HG03045 (cell line): ENCODE data around the gene PIK3AP1.
A peak's percentile ranks its signal among the peaks of the same experiment; 100 is the strongest.
"Not testable (repeated sequence)": the region's sequence is repeated elsewhere in the genome, so short reads cannot be mapped to it uniquely, and the experiment has no call there.

Source experiments
- ATAC-seq: cut with Tn5 transposase; IDR thresholded peaks from one replicate; pipeline ENCODE4 v1.9.1; 2021; ENCODE audit warnings: mild to moderate bottlenecking, moderate library complexity; ENCODE audit not compliant: unreplicated experiment

Gene PIK3AP1, protein sequence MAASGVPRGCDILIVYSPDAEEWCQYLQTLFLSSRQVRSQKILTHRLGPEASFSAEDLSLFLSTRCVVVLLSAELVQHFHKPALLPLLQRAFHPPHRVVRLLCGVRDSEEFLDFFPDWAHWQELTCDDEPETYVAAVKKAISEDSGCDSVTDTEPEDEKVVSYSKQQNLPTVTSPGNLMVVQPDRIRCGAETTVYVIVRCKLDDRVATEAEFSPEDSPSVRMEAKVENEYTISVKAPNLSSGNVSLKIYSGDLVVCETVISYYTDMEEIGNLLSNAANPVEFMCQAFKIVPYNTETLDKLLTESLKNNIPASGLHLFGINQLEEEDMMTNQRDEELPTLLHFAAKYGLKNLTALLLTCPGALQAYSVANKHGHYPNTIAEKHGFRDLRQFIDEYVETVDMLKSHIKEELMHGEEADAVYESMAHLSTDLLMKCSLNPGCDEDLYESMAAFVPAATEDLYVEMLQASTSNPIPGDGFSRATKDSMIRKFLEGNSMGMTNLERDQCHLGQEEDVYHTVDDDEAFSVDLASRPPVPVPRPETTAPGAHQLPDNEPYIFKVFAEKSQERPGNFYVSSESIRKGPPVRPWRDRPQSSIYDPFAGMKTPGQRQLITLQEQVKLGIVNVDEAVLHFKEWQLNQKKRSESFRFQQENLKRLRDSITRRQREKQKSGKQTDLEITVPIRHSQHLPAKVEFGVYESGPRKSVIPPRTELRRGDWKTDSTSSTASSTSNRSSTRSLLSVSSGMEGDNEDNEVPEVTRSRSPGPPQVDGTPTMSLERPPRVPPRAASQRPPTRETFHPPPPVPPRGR

DNA sequence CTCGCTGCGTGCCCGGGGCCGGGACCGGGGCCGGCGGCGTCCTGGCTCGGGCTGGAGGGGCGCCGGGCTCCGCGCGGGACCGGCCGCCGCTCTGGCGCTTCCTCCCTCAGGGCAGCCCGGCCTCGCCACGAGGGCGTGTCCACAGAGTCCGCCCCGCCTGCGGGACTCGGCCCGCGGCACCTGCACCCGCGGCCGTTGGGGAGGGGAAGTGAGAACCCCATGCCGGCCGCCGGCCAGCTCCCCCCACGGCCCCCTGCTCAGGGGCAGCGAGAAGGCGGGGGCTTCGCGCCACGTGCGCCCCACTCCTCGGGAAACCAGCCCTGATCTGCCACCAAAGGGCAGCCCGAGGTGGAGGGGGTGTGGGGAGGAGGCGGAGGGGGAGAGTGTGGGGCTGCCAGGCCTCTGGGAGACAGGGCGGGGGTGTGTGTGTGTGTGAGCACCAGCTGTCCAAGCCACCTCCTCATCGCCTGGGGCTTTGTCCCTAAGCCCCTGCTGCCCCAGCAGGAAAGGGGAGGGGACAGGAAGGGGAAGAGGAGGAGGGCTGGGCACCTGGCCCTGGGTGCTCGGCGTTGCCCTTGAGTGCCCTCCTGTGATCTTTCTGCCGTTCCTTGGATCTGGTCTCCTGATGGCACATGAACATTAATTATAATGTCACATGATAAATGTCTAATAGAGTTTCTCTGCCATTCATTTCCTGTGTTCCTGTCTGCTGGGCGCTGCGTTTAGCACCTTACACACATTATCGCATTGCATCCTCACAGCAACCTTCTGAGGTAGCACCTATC lies at the start of gene PIK3AP1:
Gene PIK3AP1 (minus strand): TSS at position 93 of the 785 bp plus-strand sequence. CDS start 120 bp downstream, outside the sequence.
- peak; percentile 63 for ATAC-seq

DNA sequence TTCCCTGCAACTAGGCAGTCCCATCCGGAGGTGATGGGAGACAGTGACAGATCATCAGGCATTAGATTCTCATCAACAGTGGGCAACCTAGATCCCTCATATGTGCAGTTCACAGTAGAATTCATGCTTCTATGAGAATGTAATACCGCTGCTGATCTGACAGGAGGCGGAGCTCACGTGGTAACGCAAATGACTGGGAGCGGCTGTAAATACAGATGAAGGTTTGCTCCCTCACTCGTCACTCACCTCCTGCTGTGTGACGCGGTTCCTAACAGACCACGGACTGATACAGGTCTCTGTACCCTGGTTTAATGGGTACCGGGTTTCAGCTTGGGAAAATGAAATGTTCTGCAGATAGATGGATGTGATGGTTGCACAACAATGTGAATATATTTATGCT lies 47.8 kb upstream of the PIK3AP1 start:
- no peak for ATAC-seq

DNA sequence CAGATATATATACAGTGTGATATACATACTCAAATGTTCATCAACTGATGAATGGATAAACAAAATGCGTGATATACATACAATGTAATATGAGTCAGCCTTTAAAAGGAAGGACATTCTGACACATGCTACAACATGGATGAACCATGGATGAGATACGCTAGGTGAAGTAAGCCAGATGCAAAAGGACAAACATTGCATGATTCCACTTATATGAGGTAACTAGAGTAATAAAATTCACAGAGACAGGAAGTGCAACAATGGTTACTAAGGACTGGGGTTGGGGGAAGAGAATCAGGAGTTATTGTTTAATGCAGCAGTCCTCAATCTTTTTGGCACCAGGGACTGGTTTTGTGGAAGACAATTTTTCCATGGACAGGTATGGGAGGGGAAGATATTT lies 47.3 kb upstream of the PIK3AP1 start:
- ATAC-seq, result no peak

DNA sequence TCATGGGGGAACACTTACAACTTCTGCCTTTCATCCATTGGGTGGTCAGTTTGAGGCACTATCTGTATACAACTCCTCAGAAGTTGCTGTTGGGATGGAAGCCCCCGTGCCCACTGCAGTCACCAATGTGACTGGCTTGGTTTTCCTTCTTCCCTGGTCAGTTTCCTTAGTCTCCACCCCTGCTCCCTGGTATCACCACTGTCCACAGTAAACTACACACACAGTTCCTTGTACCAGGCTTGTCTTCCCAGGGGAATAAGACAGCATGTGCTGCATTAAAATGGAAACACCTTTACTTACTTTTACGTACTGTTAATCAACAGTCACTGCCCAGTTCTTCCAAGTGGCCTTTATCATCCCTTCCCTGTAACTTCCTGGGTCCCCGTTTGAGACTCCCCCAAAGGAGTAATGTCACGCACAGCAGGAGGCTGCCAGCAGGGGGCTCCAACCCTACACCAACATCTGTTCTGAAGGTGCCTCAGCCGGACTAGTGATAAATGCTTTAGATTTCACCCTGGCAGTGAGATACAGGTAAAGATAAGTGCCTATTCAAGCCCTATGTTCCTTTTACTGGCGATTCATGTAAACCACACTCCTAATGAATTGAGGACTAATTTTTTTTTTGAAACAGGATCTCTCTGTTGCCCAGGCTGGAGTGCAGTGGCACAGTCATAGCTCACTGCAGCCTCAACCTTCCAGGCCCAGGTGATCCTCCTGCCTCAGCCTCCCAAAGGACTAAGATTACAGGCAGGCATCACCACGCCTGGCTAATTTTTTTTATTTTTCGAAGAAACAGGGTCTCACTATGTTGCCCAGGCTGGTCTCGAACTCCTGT lies 45.3 kb upstream of the PIK3AP1 start:
- peak; percentile 50 for ATAC-seq

DNA sequence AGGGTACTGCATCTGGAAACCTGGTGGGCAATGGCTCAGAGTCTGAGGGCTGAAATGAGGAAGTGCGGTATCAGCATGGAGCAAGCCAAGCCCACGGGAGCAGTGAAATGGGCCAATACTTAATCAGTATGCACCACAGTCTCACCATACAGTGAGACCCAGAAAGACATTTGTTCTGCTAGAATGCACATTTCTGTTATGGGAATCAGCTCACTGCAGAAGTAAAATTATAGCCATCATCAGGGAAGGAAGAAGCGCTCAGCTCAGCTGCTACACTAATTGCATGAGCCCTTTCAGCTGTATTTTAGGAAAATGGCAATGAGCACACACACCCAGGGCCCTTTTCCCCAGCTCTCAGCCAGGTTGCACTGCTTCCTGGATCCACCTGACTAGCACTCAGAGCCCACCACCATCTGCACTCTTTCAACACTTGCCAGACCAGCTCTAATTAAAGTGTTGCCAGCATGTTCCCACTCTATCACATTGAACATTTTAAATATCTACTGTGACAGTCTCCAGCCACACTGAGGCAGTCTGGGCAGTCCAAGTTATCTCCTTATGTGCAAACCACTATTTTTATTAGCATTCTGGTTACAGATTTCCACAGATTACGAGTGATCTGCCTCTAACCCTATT lies 44.2 kb upstream of the PIK3AP1 start:
- no peak for ATAC-seq

DNA sequence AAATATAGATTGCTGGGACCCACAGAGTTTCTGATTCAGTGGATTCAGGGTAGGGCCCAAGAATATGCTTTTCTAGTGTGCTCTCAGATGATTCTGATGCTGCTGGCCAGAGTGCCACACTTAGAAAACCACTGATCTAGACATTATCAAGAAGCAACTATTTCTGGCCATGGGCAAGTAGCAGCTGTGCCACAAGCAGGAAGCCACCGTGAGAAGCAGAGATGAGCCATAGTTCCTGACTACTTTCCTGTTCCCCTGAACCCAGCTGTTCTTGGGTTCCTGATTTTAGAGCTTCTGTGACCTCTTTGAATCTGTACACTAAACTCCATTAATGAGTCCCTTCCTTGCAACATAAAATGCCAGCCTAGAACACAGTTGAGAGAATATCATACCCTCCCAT lies 38.1 kb upstream of the PIK3AP1 start:
- ATAC-seq, result no peak

DNA sequence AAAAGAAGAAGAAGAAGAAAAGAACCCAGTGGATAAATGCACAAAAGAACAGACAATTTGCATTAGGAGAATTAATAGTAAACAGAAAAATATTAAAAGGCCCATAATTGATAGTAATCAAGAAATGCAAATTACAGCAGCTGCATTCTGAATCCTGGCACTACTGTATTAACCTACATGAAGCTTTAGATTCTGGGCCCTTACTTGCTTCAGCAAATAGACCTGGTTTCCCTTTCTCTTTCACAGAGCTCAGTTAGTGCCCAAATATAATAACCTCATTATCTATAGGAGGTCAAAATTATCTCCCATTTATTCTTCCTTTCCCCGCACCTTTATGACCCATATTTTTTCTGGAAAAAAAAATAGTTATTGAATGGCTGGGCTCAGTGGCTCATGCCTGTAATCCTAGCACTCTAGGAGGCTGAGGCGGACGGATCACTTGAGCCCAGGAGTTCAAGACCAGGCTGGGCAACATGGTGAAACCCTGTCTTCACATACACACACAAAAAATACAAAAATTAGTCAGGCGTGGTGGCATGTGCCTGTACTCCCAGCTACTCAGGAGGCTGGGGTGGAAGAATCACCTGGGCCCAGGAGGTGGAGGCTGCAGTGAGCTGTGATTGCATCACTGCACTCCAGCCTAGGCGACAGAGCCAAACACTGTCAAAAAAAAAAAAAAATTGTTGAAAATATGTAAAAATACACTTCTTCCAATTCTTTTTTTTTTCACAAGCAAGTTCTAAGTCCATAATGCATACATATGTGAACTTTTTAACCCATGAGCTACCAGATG lies 36.0 kb upstream of the PIK3AP1 start:
- ATAC-seq, result no peak

DNA sequence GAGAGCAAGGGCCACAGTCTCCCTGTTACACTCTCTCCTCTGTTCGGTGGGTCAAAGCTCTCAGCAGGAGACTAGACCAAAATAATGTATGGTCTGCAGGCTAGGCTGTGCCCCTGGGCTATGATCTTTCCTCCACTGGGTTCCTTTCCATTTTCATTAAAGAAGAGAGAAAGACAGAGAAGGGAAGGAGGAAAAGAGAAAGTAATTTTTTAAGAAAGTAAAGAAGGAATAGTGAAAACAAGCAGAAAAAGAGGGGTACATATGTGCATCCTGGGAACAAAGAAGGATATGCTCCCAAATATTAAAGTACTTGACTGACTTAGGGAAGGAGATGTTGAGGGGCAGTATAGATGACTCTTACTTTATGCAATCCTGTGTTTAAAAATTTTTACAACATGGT lies 33.6 kb upstream of the PIK3AP1 start:
- ATAC-seq, result no peak

DNA sequence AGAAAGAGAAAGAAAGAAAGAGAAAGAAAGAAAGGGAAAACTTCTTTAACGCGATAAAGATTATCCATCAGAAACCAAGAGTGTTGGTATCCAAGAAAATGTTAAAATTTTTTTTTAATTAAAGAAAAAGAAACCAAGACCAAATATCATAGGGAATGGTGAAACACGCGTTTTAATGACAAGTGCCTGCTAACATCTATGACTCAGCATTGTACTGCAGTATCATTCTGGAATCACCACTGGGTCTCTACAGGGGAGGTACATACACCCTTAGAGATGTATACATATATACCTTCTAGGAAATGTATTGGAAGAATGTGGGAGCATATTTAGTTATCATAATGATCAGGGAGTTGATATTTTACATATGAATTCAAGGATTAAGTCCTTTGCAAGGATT lies 32.1 kb upstream of the PIK3AP1 start:
- no peak for ATAC-seq

DNA sequence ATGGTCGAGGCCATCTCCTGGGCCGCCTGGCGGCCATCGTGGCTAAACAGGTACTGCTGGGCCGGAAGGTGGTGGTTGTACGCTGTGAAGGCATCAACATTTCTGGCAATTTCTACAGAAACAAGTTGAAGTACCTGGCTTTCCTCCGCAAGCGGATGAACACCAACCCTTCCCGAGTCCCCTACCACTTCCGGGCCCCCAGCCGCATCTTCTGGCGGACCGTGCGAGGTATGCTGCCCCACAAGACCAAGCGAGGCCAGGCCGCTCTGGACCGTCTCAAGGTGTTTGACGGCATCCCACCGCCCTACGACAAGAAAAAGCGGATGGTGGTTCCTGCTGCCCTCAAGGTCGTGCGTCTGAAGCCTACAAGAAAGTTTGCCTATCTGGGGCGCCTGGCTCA lies 30.0 kb upstream of the PIK3AP1 start:
- ATAC-seq, result not testable (repeated sequence)

DNA sequence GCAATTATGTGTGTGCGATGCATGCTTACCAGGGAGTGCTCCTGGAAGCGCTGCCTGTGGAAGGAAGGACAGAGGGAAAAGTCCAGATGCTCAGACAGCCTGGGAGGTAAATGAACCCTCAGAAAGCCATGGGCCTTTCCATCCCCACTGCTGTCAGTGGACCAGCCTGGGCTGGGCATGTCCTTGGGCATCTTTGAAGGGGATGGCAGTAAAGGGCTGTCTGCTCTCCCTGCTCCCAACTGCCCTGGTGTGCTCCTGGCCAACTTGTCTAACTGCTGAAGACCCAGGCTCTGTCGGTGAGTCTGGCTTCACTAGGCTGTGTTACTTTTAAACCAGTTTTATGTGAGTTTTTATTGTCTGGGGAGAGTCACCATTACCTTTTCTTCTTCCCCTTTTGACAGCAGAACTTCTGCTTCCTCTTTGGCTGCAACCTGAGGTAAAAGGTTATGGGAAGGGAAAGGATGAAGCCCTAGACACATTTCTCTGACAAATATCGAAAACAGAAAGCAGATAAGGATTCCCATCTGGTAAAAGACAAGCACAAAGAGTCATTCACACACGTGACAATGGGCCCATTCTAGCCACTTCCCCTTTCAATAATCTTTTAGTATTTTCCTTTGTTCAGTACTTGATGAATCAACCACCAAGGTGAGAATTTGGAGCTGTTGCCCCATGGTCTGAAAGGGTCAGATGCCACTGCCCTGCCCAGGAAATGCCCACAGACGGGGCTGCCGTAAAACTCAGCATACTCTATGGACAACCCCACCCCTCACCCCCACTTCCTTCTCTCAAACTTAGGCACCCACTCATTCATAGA lies 27.6 kb upstream of the PIK3AP1 start:
- ATAC-seq, result peak; percentile 88

DNA sequence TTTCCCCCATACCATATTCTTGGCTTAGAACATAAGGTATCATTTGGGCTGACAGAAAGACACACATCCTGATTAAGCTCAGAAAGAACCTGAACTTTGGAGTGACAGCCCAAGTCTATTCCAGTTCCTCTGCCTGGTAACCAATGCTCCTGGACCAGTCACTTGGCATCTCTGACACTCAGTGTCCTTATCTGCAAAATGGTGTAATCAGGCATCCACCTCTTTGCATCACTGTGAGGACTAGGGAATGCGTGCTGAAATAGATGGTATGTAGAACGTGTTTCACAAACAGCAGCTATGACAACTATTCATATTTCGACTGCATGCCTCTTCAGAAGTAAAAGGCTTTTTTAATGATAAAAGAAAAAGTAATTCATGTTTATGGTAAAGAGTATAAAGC lies 26.2 kb upstream of the PIK3AP1 start:
- ATAC-seq, result no peak

DNA sequence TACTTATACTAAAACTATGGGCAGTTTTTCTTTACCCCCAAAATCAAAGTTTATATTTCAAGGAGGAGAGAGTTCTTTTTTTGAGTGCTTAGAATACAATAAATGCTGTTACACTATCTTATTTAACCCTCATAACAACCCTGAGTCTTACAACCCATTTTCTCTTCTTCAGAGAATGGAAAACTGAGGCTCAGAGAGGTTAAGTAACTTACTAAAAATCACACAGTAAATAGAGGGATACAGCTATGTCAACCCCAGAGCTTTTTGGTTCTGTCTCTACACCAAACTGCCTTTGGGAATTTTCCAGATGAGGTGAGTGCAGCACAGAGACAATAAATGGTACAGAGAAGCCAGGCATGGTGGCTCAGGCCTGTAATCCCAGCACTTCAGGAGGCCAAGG lies 25.6 kb upstream of the PIK3AP1 start:
- no peak for ATAC-seq

DNA sequence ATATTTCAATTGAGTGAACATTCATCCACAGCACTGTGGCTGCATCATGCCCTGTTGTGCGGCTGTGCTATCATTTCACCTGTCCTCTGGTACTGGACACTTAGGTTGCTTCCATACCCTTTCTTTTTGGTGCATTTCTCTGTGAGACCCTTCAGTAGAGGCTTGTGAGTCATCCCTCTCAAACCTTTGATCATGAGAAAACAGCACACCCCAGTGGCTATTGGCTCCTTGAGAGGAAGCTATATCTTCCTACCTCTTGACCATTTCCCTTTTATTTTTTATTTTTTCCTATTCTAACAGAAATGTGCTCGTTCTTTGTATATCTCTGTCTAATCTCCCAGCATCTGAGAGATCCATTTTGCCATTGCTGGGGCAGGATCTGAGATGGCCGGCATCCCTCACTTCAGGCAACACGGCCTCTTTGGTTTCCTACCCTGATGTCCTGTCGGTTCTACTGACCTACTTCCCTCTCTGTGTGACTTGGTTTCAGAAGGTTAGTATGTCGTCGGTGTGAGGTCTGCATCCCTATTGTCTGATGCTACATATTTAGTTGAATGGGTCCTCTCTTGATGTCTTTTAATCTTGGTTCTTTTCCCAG lies 23.8 kb upstream of the PIK3AP1 start:
- no peak for ATAC-seq

DNA sequence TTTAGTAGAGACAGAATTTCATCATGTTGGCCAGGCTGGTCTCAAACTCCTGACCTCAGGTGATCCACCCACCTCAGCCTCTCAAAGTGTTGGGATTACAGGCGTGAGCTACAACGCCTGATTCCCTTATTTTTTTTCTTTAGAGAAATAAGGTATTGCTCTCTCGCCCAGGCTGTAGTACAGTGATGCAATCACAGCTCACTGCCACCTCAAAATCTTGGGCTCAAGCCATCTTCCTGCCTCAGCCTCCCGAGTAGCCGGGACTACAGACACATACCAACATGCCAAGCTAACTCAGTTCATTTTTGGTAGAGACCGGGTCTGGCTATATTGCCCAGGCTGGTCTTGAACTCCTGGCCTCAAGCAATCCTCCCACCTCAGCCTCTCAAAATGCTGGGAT lies 21.2 kb upstream of the PIK3AP1 start:
- ATAC-seq, result not testable (repeated sequence)

DNA sequence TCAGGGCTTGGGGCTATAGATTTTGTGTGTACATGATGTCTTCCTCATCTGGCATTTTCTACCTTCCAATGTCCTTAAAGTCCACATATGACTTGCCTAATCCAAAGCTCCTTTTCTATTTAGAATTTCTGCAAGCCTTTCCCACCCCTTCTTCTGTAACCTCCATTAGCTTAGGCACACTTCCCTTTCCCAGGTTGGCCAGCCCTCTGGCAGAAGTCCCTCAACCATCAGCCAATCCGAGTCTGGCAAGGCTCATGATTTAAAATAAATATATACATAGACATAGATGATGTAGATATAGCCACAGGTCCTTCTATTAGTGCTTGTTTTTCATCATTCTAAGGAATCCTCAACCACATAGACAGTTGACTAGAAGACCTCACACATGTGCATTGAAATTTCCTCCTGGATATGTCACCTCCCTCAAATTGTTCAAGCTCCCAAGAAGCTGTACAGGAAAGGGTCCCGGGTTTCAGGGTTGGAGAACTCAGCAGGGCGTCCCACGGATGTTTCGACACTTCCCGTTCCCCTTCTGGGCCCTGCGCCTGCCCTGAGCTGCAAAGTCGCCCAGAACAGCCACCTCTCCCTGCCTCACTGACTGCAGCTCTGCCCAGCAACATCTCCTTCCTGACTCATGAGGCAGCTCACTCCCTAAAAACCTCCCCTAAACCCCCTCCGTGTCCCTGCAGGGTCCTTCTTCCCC lies 20.4 kb upstream of the PIK3AP1 start:
- no peak for ATAC-seq

DNA sequence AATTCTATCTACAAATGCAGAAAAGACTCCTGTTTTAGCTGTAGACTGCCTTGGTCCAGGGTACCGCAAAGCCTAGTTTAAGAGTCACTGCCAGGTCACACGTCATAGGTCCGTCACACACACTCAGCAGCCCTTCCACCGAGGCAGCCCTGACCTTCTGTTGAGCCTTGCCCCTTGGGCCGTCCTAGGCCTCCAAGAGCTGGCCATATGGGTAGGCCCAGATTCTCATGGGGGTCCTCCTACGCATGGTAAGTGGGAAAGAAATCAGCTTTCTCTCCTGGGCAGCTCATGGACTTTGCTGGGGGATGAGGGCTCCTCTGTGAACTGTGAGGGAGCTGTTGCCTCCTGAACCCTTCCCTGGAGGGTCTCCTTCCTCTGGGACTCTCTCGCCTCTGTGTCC lies 19.8 kb upstream of the PIK3AP1 start:
- ATAC-seq, result no peak
